PC-3 (cell line): ENCODE results near the gene TBX2.

ENCODE experiments used
- CTCF ChIP-seq: fragments of 300-600 bp; sonication (generic); conservative IDR thresholded peaks from 2 replicates; pipeline ENCODE4 v1.5.1; 2017; ENCODE audit warnings: antibody characterized with exemption, low read depth, mild to moderate bottlenecking, low read length
- EZH2 ChIP-seq: fragments of 300-600 bp; sonication (generic); IDR thresholded peaks from one replicate; pipeline ENCODE4 v1.6.1; 2017; ENCODE audit warnings: antibody characterized with exemption, mild to moderate bottlenecking, low read length; ENCODE audit not compliant: unreplicated experiment

GRCh38 chr17:61389670-61390478 lies 9.8 kb upstream of the TBX2 start:
- TF ChIP-seq CTCF (peak; percentile 99), EZH2 (no peak)
